OCI-LY1 (cell line): ENCODE results near the gene MYH14.

ENCODE experiments used
- H2AFZ ChIP-seq: fragments of 200-600 bp; sonication (generic), shearing (Covaris generic); 2 replicates; pipeline ENCODE4 v1.6.0; 2014; ENCODE audit warnings: antibody characterized with exemption, mild to moderate bottlenecking, low read length
- H3F3A ChIP-seq: fragments of 200-600 bp; sonication (generic), shearing (Covaris generic); 2 replicates; pipeline ENCODE4 v1.6.0; 2014; ENCODE audit warnings: mild to moderate bottlenecking, antibody characterized with exemption, low read length, moderate library complexity; ENCODE audit not compliant: insufficient read depth
- H3K27ac ChIP-seq: fragments of 200-600 bp; sonication (generic); 2 replicates; pipeline ENCODE4 v1.5.1; 2014; ENCODE audit warnings: low read length, mixed run types, mild to moderate bottlenecking, low read depth; ENCODE audit not compliant: poor library complexity, severe bottlenecking
- H3K27me3 ChIP-seq: fragments of 200-600 bp; sonication (generic); 2 replicates; pipeline ENCODE4 v1.6.0; 2014; ENCODE audit warnings: antibody characterized with exemption, mild to moderate bottlenecking, low read length, moderate library complexity; ENCODE audit not compliant: insufficient read depth
- H3K36me3 ChIP-seq: fragments of 200-600 bp; sonication (generic); 2 replicates; pipeline ENCODE4 v1.6.1; 2014; ENCODE audit warnings: mild to moderate bottlenecking, antibody characterized with exemption, low read length, moderate library complexity, mixed read lengths; ENCODE audit not compliant: insufficient read depth
- H3K4me1 ChIP-seq: fragments of 200-600 bp; sonication (generic); 2 replicates; pipeline ENCODE4 v1.5.1; 2014; ENCODE audit warnings: mild to moderate bottlenecking, low read length, moderate library complexity; ENCODE audit not compliant: insufficient read depth, severe bottlenecking
- H3K4me2 ChIP-seq: fragments of 200-600 bp; sonication (generic), shearing (Covaris generic); 2 replicates; pipeline ENCODE4 v1.6.1; 2014; ENCODE audit warnings: low read length
- H3K4me3 ChIP-seq: fragments of 200-600 bp; sonication (generic); 2 replicates; pipeline ENCODE4 v1.5.1; 2014; ENCODE audit warnings: low read length, low read depth, mild to moderate bottlenecking, mixed read lengths; ENCODE audit not compliant: poor library complexity, severe bottlenecking
- H3K79me2 ChIP-seq: fragments of 200-600 bp; shearing (Covaris generic); 2 replicates; pipeline ENCODE4 v1.6.1; 2016; ENCODE audit warnings: mixed run types, low read length, mixed read lengths; ENCODE audit not compliant: insufficient read depth
- H3K9ac ChIP-seq: fragments of 200-600 bp; sonication (generic), shearing (Covaris generic); 2 replicates; pipeline ENCODE4 v1.6.1; 2014; ENCODE audit warnings: mild to moderate bottlenecking, low read length, mixed read lengths
- H3K9me2 ChIP-seq: fragments of 200-600 bp; sonication (generic), shearing (Covaris generic); 2 replicates; pipeline ENCODE4 v1.6.1; 2014; ENCODE audit warnings: low read depth, mild to moderate bottlenecking, low read length, mixed read lengths
- H3K9me3 ChIP-seq: fragments of 200-600 bp; shearing (Covaris generic); 2 replicates; pipeline ENCODE4 v1.6.1; 2014; ENCODE audit warnings: low read length, mixed read lengths
- H4K20me1 ChIP-seq: fragments of 200-600 bp; sonication (generic), shearing (Covaris generic); 2 replicates; pipeline ENCODE4 v1.6.0; 2016; ENCODE audit warnings: mild to moderate bottlenecking, low read length; ENCODE audit not compliant: insufficient read depth
- CTCF ChIP-seq: fragments of 200-600 bp; sonication (generic), shearing (Covaris generic); IDR thresholded peaks from 2 replicates; pipeline ENCODE4 v1.5.1; 2017; ENCODE audit warnings: mild to moderate bottlenecking, antibody characterized with exemption, low read length, moderate library complexity, mixed read lengths
- EZH2 ChIP-seq: fragments of 200-600 bp; sonication (generic), shearing (Covaris generic); IDR thresholded peaks from 2 replicates; pipeline ENCODE4 v1.8.0; 2017; ENCODE audit warnings: borderline replicate concordance, mixed run types, mild to moderate bottlenecking, antibody characterized with exemption, low read length, moderate library complexity, mixed read lengths

Gene MYH14

GRCh38 chr19:50330365-50331078 lies 127.1 kb downstream of the MYH14 start:
- H3K4me2 ChIP-seq = peak overlapping the region; percentile 87
- H2AFZ ChIP-seq = no peak overlapping the region
- H3K27me3 ChIP-seq = peaks cover 14% of the 10 kb centered on the region
- H3K4me1 ChIP-seq = peaks cover 75% of the 10 kb centered on the region
- TF ChIP-seq CTCF = no peak
- no peak for TF ChIP-seq EZH2
- H3K4me3 ChIP-seq = peak overlapping the region; percentile 69
- peak overlapping the region; percentile 69 for H3K9ac ChIP-seq
- H3K9me2 ChIP-seq = no peaks in the 10 kb centered on the region
- H3K36me3 ChIP-seq = peaks cover 16% of the 10 kb centered on the region; the same call in 1 of the 2 replicates
- no peaks in the 10 kb centered on the region for H3K79me2 ChIP-seq
- H3F3A ChIP-seq = peaks cover 4% of the 10 kb centered on the region; the same call in 1 of the 2 replicates
- peak overlapping the region; percentile 89 for H3K27ac ChIP-seq
- H4K20me1 ChIP-seq = no peaks in the 10 kb centered on the region
- no peaks in the 10 kb centered on the region for H3K9me3 ChIP-seq

GRCh38 chr19:50331221-50331993 lies 128.0 kb downstream of the MYH14 start:
- H4K20me1 ChIP-seq = no peaks in the 10 kb centered on the region
- no peak for TF ChIP-seq CTCF
- TF ChIP-seq EZH2 = no peak
- H3K27me3 ChIP-seq = peaks cover 8% of the 10 kb centered on the region
- no peaks in the 10 kb centered on the region for H3K79me2 ChIP-seq
- H3K4me3 ChIP-seq = peak overlapping the region; percentile 69
- H3K4me1 ChIP-seq = peaks cover 70% of the 10 kb centered on the region
- H3K9me3 ChIP-seq = no peaks in the 10 kb centered on the region
- peaks cover 21% of the 10 kb centered on the region; the same call in 1 of the 2 replicates for H3K36me3 ChIP-seq
- H3K27ac ChIP-seq = peak overlapping the region; percentile 87
- H3K4me2 ChIP-seq = peak overlapping the region; percentile 87
- H2AFZ ChIP-seq = no peak overlapping the region
- peak overlapping the region; percentile 61 for H3K9ac ChIP-seq
- peaks cover 4% of the 10 kb centered on the region; the same call in 1 of the 2 replicates for H3F3A ChIP-seq
- no peaks in the 10 kb centered on the region for H3K9me2 ChIP-seq

GRCh38 chr19:50331994-50332243 lies 128.5 kb downstream of the MYH14 start:
- H3K4me2 ChIP-seq = peak overlapping the region; percentile 87
- H3K9me3 ChIP-seq = no peaks in the 10 kb centered on the region
- peaks cover 23% of the 10 kb centered on the region; the same call in 1 of the 2 replicates for H3K36me3 ChIP-seq
- no peaks in the 10 kb centered on the region for H4K20me1 ChIP-seq
- peaks cover 6% of the 10 kb centered on the region; the same call in 1 of the 2 replicates for H3K27me3 ChIP-seq
- H2AFZ ChIP-seq = no peak overlapping the region
- H3K9ac ChIP-seq = peak overlapping the region; percentile 61
- H3K4me3 ChIP-seq = peak overlapping the region; percentile 69
- no peaks in the 10 kb centered on the region for H3K79me2 ChIP-seq
- H3K9me2 ChIP-seq = no peaks in the 10 kb centered on the region
- H3F3A ChIP-seq = peaks cover 4% of the 10 kb centered on the region; the same call in 1 of the 2 replicates
- H3K4me1 ChIP-seq = peaks cover 65% of the 10 kb centered on the region
- TF ChIP-seq EZH2 (no peak), CTCF (no peak)
- H3K27ac ChIP-seq = peak overlapping the region; percentile 87
